GM12865 (cell line): ENCODE data around the gene YWHAQ.

Experiments used
- DNase-seq: peaks from one replicate; pipeline ENCODE4 v3.0.0; 2010; ENCODE audit warnings: low read depth
- H3K4me3 ChIP-seq: 2 replicates; pipeline ENCODE4 v1.5.1; 2011; ENCODE audit warnings: mild to moderate bottlenecking, low read depth, low read length, control low read depth
- TF ChIP-seq, protein P1 (sequence below): IDR thresholded peaks from 2 replicates; pipeline ENCODE4 v1.5.1; 2011; ENCODE audit warnings: low read length, control low read depth, low read depth, inconsistent platforms; ENCODE audit not compliant: insufficient read depth; ENCODE audit errors: missing control alignments

YWHAQ gene

DNA sequence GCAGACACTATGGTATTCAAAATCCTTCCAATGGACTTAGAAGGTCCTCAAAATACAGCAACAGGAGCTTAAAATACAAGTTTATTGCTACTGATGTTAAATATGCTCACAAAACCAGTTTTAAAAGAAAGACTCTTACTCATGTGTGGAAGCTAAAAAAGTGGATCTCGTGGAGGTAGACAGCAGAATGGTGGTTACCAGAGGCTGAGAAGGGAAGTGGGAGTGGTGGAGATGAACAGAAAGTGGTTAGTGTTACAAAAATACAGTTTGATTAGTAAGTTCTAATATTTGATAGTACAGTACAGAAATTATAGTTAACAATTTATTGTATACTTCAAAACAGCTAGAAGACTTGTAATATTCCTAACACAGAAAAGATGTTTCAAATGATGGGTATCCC is 87.2 kb downstream of the YWHAQ start:
- TF ChIP-seq, protein P1, sequence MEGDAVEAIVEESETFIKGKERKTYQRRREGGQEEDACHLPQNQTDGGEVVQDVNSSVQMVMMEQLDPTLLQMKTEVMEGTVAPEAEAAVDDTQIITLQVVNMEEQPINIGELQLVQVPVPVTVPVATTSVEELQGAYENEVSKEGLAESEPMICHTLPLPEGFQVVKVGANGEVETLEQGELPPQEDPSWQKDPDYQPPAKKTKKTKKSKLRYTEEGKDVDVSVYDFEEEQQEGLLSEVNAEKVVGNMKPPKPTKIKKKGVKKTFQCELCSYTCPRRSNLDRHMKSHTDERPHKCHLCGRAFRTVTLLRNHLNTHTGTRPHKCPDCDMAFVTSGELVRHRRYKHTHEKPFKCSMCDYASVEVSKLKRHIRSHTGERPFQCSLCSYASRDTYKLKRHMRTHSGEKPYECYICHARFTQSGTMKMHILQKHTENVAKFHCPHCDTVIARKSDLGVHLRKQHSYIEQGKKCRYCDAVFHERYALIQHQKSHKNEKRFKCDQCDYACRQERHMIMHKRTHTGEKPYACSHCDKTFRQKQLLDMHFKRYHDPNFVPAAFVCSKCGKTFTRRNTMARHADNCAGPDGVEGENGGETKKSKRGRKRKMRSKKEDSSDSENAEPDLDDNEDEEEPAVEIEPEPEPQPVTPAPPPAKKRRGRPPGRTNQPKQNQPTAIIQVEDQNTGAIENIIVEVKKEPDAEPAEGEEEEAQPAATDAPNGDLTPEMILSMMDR = no peak
- H3K4me3 ChIP-seq = no peak overlapping the region
- DNase-seq = peak; percentile 37

DNA sequence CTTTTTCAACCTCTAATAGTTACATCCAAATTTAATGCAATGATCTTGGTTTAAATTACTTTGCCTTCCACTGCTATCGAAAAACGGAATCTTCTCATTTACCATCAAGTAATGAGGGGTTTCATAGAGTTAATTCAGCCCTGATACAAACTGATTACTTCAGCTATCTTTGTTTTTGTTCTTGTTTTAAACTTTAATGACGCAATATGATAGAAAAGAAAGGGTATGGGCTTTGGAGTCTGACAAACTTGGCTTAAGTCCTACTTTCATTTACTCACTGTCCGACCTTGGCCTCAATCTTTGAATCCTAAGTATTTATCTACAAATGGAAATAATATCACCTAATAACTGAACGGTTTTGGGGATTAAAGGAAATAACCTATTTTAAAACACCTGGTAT is 91.3 kb downstream of the YWHAQ start:
- DNase-seq = no peak

DNA sequence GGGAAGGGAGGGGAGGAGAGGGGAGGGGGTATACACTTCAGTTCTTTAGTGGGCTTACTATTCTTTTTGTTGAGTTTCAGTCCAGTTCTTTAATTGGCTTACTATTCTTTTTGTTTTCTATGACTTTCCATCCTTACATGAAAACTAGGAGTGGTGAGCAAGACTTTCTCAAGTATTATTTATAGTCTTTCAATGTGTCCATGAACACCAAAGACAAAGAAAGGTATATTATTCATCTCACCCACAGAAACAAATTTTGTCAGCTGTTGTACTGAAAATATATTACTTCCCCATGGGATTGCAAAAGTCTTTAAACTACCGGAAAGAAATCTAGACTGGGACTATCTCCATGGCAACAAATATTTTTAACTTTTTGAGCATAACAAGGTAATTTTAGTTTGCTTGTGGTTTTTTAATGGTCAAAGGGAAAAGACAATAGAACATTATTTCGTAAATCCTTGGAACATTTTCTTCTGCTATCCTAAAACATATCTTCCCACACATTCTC is 92.7 kb downstream of the YWHAQ start:
- no peak overlapping the region for H3K4me3 ChIP-seq
- peak; percentile 15 for DNase-seq
- TF ChIP-seq, protein P1 = no peak

More for the DNA sequence above, 91.3 kb downstream of the YWHAQ start:
- TF ChIP-seq, protein P1 = no peak
- no peak overlapping the region for H3K4me3 ChIP-seq

DNA sequence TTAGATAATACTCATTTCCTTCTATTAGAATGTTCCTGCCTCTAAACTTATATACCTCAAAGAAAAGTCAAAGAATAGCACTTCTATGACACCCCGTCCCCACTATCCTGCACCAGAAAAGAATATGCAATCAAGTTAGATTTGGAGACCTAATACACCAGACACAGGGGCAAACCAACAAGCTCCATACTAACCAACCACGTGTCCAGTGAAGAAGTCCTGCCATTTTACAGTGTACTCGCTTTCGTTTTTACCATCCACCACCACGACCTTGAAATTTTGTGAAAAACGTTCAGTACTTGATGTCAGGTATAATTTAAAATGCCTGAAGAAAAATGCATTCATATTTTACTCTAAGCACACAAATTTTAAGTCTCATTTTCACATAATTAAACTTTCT is 94.3 kb downstream of the YWHAQ start:
- no peak overlapping the region for H3K4me3 ChIP-seq
- DNase-seq = no peak
- TF ChIP-seq, protein P1 = no peak

DNA sequence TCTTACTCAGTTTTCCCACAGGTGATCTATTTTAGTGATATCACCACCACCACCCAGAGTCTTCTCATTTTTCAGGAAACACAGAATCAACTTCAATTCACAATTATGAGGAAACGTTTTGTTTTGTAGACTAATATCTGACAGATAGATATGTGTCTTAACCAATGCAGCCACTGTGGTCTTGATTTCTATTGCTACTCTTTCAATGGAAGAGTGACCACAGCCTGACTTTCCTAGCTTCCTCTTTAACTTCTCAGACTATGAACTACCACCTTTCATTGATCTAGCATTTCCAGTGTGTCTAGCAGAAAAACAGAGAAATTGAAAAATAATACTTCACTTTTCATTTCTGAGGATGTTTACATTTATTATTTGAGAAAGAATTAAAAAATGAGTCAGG is 95.6 kb downstream of the YWHAQ start:
- TF ChIP-seq, protein P1 = no peak
- H3K4me3 ChIP-seq = no peak overlapping the region
- DNase-seq = peak; percentile 19
